HepG2 (cell line): ENCODE results near the gene DUS1L. TPM values are rescaled to one million over a fixed set of nuclear protein-coding genes. Genes with fewer than 3 reads are reported as not detected.

Experiments used
- ATAC-seq: fragments of 200-7000 bp; cut with Tn5 transposase; 3 replicates; pipeline ENCODE4 v1.9.1; 2020; ENCODE audit warnings: mild to moderate bottlenecking, moderate library complexity
- BruUV-seq: library from RNA; stranded (reverse); fragments of 400-500 nt; replicated peaks from 2 replicates; lab custom pipeline; 2021; lab: Mats Ljungman, UMichigan
- CTCF ChIA-PET: fragments of 300-600 bp; formaldehyde crosslinking; extraction: SDS; loops from one replicate; lab custom pipeline; 2021; ENCODE audit warnings: low total read pairs, inconsistent platforms, low intra/inter-chr PET ratio; lab: Yijun Ruan, JAX
- POLR2A ChIA-PET: fragments of 350-600 bp; sonication (Branson Sonifier 250); formaldehyde crosslinking; loops from one replicate; lab custom pipeline; 2020; ENCODE audit warnings: antibody characterized with exemption, inconsistent platforms; lab: Yijun Ruan, JAX
- DNase-seq: peaks from one replicate; pipeline ENCODE4 v3.0.0-alpha.2; 2015; ENCODE audit warnings: low spot score
- FAIRE-seq: peaks from 3 replicates; lab custom pipeline; 2011; peaks lifted over from hg19 to GRCh38; lab: Jason Lieb, UNC
- H2AFZ ChIP-seq: one replicate; pipeline ENCODE4 v1.6.1; 2011; ENCODE audit warnings: low read length, inconsistent platforms
- H3K27ac ChIP-seq: fragments of 300-600 bp; 3 replicates; pipeline ENCODE4 v1.8.0; 2011; ENCODE audit warnings: mixed run types, mild to moderate bottlenecking, mixed read lengths, low read length, inconsistent platforms; ENCODE audit not compliant: insufficient read depth; ENCODE audit errors: extremely low read length
- H3K27me3 ChIP-seq, 2 experiments: fragments of 200-600 bp in 1 of 2; 2 replicates in 1 of 2; 3 replicates in 1 of 2; pipeline versions ENCODE4 v1.6.0 to v1.8.0; 2011; ENCODE audit warnings: low read length in 2 of 2, mild to moderate bottlenecking in 2 of 2, moderate library complexity in 2 of 2, inconsistent platforms in 1 of 2; ENCODE audit not compliant: insufficient read depth in 2 of 2, control insufficient read depth in 1 of 2
- H3K36me3 ChIP-seq, 2 experiments: fragments of 200-600 bp in 1 of 2; replicated peaks in 1 of 2; 2 replicates in 1 of 2; 3 replicates in 1 of 2; pipeline versions ENCODE4 v1.5.1 to v1.8.0; 2011; ENCODE audit warnings: low read length in 2 of 2, inconsistent platforms in 1 of 2; ENCODE audit not compliant: insufficient read depth in 2 of 2, control insufficient read depth in 1 of 2
- H3K4me1 ChIP-seq: 2 replicates; pipeline ENCODE4 v1.5.1; 2012; ENCODE audit warnings: low read length, inconsistent platforms; ENCODE audit not compliant: insufficient read depth
- H3K4me2 ChIP-seq: 2 replicates; pipeline ENCODE4 v1.6.0; 2011; ENCODE audit warnings: low read depth, low read length, inconsistent platforms
- H3K4me3 ChIP-seq, 3 experiments: fragments of 200-600 bp in 1 of 3; sonication (generic), shearing (Covaris generic) in 1 of 3; replicated peaks in 1 of 3; 2 replicates each; pipeline ENCODE4 v1.5.1; 2011 to 2016; ENCODE audit warnings: low read length in 3 of 3, inconsistent platforms in 2 of 3, low read depth in 2 of 3, mild to moderate bottlenecking in 2 of 3, control low read depth in 1 of 3, mixed read lengths in 1 of 3; ENCODE audit not compliant: insufficient read depth in 1 of 3
- H3K79me2 ChIP-seq: one replicate; pipeline ENCODE4 v1.6.1; 2011; ENCODE audit warnings: low read length, inconsistent platforms; ENCODE audit not compliant: insufficient read depth
- H3K9ac ChIP-seq: 2 replicates; pipeline ENCODE4 v1.6.0; 2011; ENCODE audit warnings: mild to moderate bottlenecking, low read depth, low read length, inconsistent platforms; ENCODE audit not compliant: insufficient read depth
- H3K9me3 ChIP-seq: 2 replicates; pipeline ENCODE4 v1.5.1; 2012; ENCODE audit warnings: mild to moderate bottlenecking, low read length
- H4K20me1 ChIP-seq: 2 replicates; pipeline ENCODE4 v1.6.0; 2011; ENCODE audit warnings: inconsistent platforms, mild to moderate bottlenecking, low read length, moderate library complexity; ENCODE audit not compliant: insufficient read depth
- ARNTL ChIP-seq: sonication (generic); formaldehyde crosslinking; IDR thresholded peaks from 2 replicates; pipeline ENCODE4 v1.4.0; 2020; ENCODE audit warnings: mild to moderate bottlenecking, missing genetic modification reagents
- BCL3 ChIP-seq: sonication (generic); formaldehyde crosslinking; IDR thresholded peaks from 2 replicates; pipeline ENCODE4 v1.5.1; 2020; ENCODE audit warnings: mild to moderate bottlenecking, missing genetic modification reagents, moderate library complexity
- CBX1 ChIP-seq: IDR thresholded peaks from one replicate; pipeline ENCODE4 v1.6.1; 2016; ENCODE audit warnings: antibody characterized with exemption, low read depth
- GPBP1L1 ChIP-seq: sonication (generic); formaldehyde crosslinking; IDR thresholded peaks from 2 replicates; pipeline ENCODE4 v1.5.0; 2020; ENCODE audit warnings: mild to moderate bottlenecking, missing genetic modification reagents
- HOXD1 ChIP-seq: sonication (generic); formaldehyde crosslinking; IDR thresholded peaks from 2 replicates; pipeline ENCODE4 v1.5.0; 2020; ENCODE audit warnings: missing genetic modification reagents
- NFIB ChIP-seq: sonication (generic); formaldehyde crosslinking; IDR thresholded peaks from 2 replicates; pipeline ENCODE4 v1.9.0; 2021; ENCODE audit warnings: missing genetic modification reagents, mild to moderate bottlenecking, borderline replicate concordance
- NFKB2 ChIP-seq: sonication (generic); formaldehyde crosslinking; IDR thresholded peaks from 2 replicates; pipeline ENCODE4 v1.4.0; 2020; ENCODE audit warnings: missing genetic modification reagents, borderline replicate concordance
- SNAPC4 ChIP-seq: sonication (generic); formaldehyde crosslinking; IDR thresholded peaks from 2 replicates; pipeline ENCODE4 v1.4.0; 2020; ENCODE audit warnings: mild to moderate bottlenecking, missing genetic modification reagents
- TGIF2 ChIP-seq: IDR thresholded peaks from 2 replicates; pipeline ENCODE4 v1.6.1; 2016; ENCODE audit warnings: control low read depth, missing compliant biosample characterization
- TOE1 ChIP-seq: sonication (generic); formaldehyde crosslinking; IDR thresholded peaks from 2 replicates; pipeline ENCODE4 v1.4.0; 2020; ENCODE audit warnings: mild to moderate bottlenecking, missing genetic modification reagents
- ZEB1 ChIP-seq: IDR thresholded peaks from 2 replicates; pipeline ENCODE4 v1.6.1; 2012; ENCODE audit warnings: mild to moderate bottlenecking, low read depth, inconsistent platforms; ENCODE audit not compliant: insufficient replicate concordance
- ZFP37 ChIP-seq: sonication (generic); formaldehyde crosslinking; IDR thresholded peaks from 2 replicates; pipeline ENCODE4 v1.4.0; 2020; ENCODE audit warnings: missing genetic modification reagents, borderline replicate concordance
- ZNF121 ChIP-seq: sonication (generic); formaldehyde crosslinking; IDR thresholded peaks from 2 replicates; pipeline ENCODE4 v1.5.0; 2020; ENCODE audit warnings: mild to moderate bottlenecking, missing genetic modification reagents
- ZNF17 ChIP-seq: sonication (generic); formaldehyde crosslinking; IDR thresholded peaks from 2 replicates; pipeline ENCODE4 v1.5.0; 2020; ENCODE audit warnings: mild to moderate bottlenecking, missing genetic modification reagents
- ZNF331 ChIP-seq: sonication (generic); formaldehyde crosslinking; IDR thresholded peaks from 2 replicates; pipeline ENCODE4 v1.4.0; 2020; ENCODE audit warnings: missing genetic modification reagents
- WGBS: methylation state at CpG from one replicate; pipeline ENCODE4 v1.1.6; 2017; ENCODE audit warnings: low lambda C conversion rate; 5-methylcytosine and 5-hydroxymethylcytosine counted together
- in situ Hi-C: cut with HindIII; loops from 2 replicates; pipeline ENCODE4 v1.10.0; 2017; ENCODE audit warnings: low pct_unique_long_range_greater_than_20kb; ENCODE audit not compliant: extremely low pct_ligation_motif_present
- intact Hi-C: fragments of 100-400 bp; cut with micrococcal nuclease; formaldehyde crosslinking; loops from one replicate; pipeline ENCODE4 v1.10.0; 2022; ENCODE audit not compliant: unreplicated experiment
- polyA plus RNA-seq, 8 experiments: library from polyadenylated mRNA; depleted of rRNA in 3 of 8; stranded (reverse) in 7 of 8; unstranded in 1 of 8; fragments of >200 nt; fragmentation: Illumina TruSeq in 4 of 8; extraction: Trizol in 4 of 8; gene quantifications; 2 replicates each; pipeline versions ENCODE4 v1.2.1 to v1.2.3, GENCODE V29; 2011 to 2016; ENCODE audit warnings: low read depth in 4 of 8, missing spikeins in 1 of 8, mixed read lengths in 1 of 8; ENCODE audit not compliant: insufficient read depth in 1 of 8
- total RNA-seq, 5 experiments: library from RNA; depleted of rRNA; stranded (reverse); fragments of >200 nt; fragmentation: Illumina TruSeq; extraction: Trizol; gene quantifications; 2 replicates each; pipeline ENCODE4 v1.2.3, GENCODE V29; 2016; ENCODE audit warnings: low read depth in 1 of 5

DUS1L gene
- total and polyA plus RNA-seq, 2 of the 13 experiments (the other 11 are each of a cell fraction or from before 2014, with no cell fraction given): 81.0 to 109 TPM

- ChIA-PET CTCF (interaction anchor here (0.6 to 6.8 kb wide), 7 partner anchors 19 to 150 kb away, joined by 3 to 181 read pairs (median 6); partner anchors contain the start of genes ASPSCR1 and NOTUM), POLR2A (interaction anchor here (0.6 to 14.1 kb wide), 21 partner anchors 9 to 293 kb away, joined by 3 to 470 read pairs (median 8); partner anchors contain the start of genes ASPSCR1, DCXR, FASN and MAFG)
- DNase-seq (peak; percentile 77), FAIRE-seq (peak; percentile 67), ATAC-seq (peak; percentile 20)
- no TSS peak for BruUV-seq
- H2AFZ ChIP-seq: no peak overlapping the region
- no peaks in the 10 kb centered on the region; a peak in 1 of 5 replicates for H3K27me3 ChIP-seq
- peaks cover 82% of the 10 kb centered on the region for H3K4me1 ChIP-seq
- in situ Hi-C loops: loop anchor here (5.0 kb wide), 1 partner anchor 63 kb away; no protein-coding TSS in a partner anchor
- no peaks in the 10 kb centered on the region; the same call in 1 of the 2 replicates for H4K20me1 ChIP-seq
- peaks cover 41% of the 10 kb centered on the region for H3K79me2 ChIP-seq
- H3K9me3 ChIP-seq: no peaks in the 10 kb centered on the region
- intact Hi-C loops: loop anchor here (5.0 kb wide), 2 partner anchors 132 to 153 kb away; no protein-coding TSS in a partner anchor
- peak overlapping the region; percentile 95 for H3K4me2 ChIP-seq
- peak overlapping the region; percentile 44 for H3K9ac ChIP-seq
- peaks cover 4 to 11% of the 10 kb centered on the region in 2 experiments; a peak in 3 of 5 replicates for H3K36me3 ChIP-seq
- peak overlapping the region in 1 of 3 experiments; percentile 90; a peak in 1 of 6 replicates for H3K4me3 ChIP-seq
- WGBS: 65% methylated on average over 29 of the region's 34 CpGs
- peak overlapping the region; percentile 39 for H3K27ac ChIP-seq
- TF ChIP-seq BCL3 (CRISPR knock-in tag) (peak; percentile 59; the same call in 1 of the 2 replicates), HOXD1 (CRISPR knock-in tag) (no peak), GPBP1L1 (no peak), TOE1 (CRISPR knock-in tag) (peak; percentile 10; the same call in 1 of the 2 replicates), SNAPC4 (CRISPR knock-in tag) (0 out of 2 replicates have a peak, but pooled peaks have one; percentile 52), ZEB1 (peak; percentile 47), ZFP37 (CRISPR knock-in tag) (0 out of 2 replicates have a peak, but pooled peaks have one; percentile 23), NFKB2 (CRISPR knock-in tag) (peak; percentile 60), ARNTL (no peak), ZNF17 (CRISPR knock-in tag) (no peak), ZNF331 (CRISPR knock-in tag) (peak; percentile 69), CBX1 (peak; percentile 67), TGIF2 (CRISPR knock-in tag) (no peak; the same call in 1 of the 2 replicates), NFIB (CRISPR knock-in tag) (no peak), ZNF121 (peak; percentile 55; the same call in 1 of the 2 replicates)
Measured at GRCh38 chr17:82019690-82020571, 45.7 kb downstream of the DUS1L start.
